Effector memory CD8-positive, alpha-beta T cell (primary cell): ENCODE measurements around the gene NR1H4.
"Not testable (repeated sequence)": the region's sequence is repeated elsewhere in the genome, so short reads cannot be mapped to it uniquely, and the experiment has no call there.

Source experiments
- ATAC-seq: fragments of 150-1000 bp; cut with Tn5 transposase; replicated peaks from 2 replicates; pipeline ENCODE4 v1.10.0; 2021; ENCODE audit warnings: mild to moderate bottlenecking, moderate library complexity
- DNase-seq, 3 experiments: peaks; one replicate each; pipeline ENCODE4 v3.0.0; 2021
- H3K27ac Mint-ChIP-seq, 2 donors: one replicate each; pipeline ENCODE4 v1.8.0; 2022; ENCODE audit warnings: mild to moderate bottlenecking in 2 of 2, mixed read lengths in 2 of 2, moderate library complexity in 2 of 2
- H3K27me3 Mint-ChIP-seq, 2 donors: one replicate each; pipeline ENCODE4 v1.8.0; 2022; ENCODE audit warnings: mixed read lengths in 2 of 2
- H3K36me3 Mint-ChIP-seq: one replicate; pipeline ENCODE4 v1.8.0; 2022; ENCODE audit warnings: mild to moderate bottlenecking, moderate library complexity, mixed read lengths; ENCODE audit not compliant: insufficient read depth
- H3K4me1 Mint-ChIP-seq, 2 donors: one replicate each; pipeline ENCODE4 v1.8.0; 2022; ENCODE audit warnings: low read depth in 2 of 2, mixed read lengths in 2 of 2
- H3K4me3 Mint-ChIP-seq, 2 donors: one replicate each; pipeline ENCODE4 v1.8.0; 2022; ENCODE audit warnings: mild to moderate bottlenecking in 2 of 2, mixed read lengths in 2 of 2, moderate library complexity in 2 of 2
- H3K9me3 Mint-ChIP-seq, 2 donors: one replicate each; pipeline ENCODE4 v1.8.0; 2022; ENCODE audit warnings: mixed read lengths in 2 of 2

Gene NR1H4

DNA sequence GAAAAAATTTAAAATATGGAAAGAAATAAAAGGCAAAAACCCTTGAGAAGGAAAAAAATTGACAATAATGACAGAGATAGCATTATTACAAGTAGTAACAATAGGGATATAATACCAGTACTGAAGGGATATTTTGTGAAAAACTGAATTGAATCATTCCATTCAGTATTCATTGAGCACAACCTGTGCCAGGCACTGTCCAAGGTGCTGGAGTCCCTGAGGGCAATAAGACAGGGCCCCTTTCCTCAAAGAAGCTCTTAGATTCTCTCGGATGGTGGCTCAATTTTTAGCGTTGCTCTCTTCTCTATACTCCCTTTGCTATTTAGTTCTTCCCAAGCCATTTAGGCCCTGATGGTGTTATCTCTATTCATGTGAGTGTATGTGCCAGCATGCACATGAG is 65.5 kb downstream of the NR1H4 start:
- no peak for DNase-seq
- Mint-ChIP-seq H3K9me3 (no peaks in the 10 kb centered on the region), H3K4me3 (no peak overlapping the region), H3K4me1 (no peaks in the 10 kb centered on the region), H3K36me3 (no peaks in the 10 kb centered on the region), H3K27ac (no peak overlapping the region), H3K27me3 (peaks cover 0 to 6% of the 10 kb centered on the region in 2 donors)
- no peak for ATAC-seq

DNA sequence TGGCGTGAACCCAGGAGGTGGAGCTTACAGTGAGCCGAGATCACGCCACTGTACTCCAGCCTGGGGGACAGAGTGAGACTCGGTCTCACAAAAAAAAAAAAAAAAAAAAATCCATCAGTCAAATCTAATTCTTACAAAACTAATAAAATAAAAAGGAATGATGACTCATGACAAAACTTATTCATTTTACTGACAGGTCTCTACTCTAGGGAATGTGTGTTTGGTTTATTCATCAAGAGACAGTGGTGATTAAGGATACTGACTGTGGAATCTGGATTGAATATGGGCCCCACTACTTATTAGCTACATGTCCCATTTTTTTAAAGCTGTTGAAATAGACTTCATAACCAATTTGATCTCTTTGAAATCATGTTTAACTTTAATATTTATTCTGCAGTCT is 70.5 kb downstream of the NR1H4 start:
- Mint-ChIP-seq H3K27ac (no peak overlapping the region), H3K27me3 (peaks cover 0 to 6% of the 10 kb centered on the region in 2 donors), H3K9me3 (peaks cover 0 to 6% of the 10 kb centered on the region in 2 donors), H3K4me3 (no peak overlapping the region), H3K36me3 (no peaks in the 10 kb centered on the region), H3K4me1 (no peaks in the 10 kb centered on the region)
- no peak for DNase-seq
- ATAC-seq = no peak

DNA sequence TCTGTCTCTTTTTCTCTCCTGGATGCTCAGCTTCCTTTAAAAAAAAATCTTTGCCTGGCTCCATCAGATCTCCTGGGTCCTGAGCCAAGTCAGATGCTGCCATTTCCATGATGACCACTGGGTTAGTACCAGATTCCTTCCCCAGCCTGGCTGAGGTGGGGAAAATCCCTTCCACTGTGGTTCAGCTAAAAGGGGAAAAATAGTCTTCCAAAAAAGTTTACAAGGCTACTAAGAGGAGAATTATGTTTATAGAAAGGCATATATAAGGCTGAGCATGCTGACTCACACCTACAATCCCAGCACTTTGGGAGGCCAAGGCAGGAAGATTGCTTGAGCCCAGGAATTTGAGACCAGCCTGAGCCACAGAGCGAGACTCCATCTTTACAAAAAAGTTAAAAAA is 71.4 kb downstream of the NR1H4 start:
- Mint-ChIP-seq H3K9me3 (peaks cover 0 to 6% of the 10 kb centered on the region in 2 donors), H3K4me3 (no peak overlapping the region), H3K27me3 (peaks cover 0 to 6% of the 10 kb centered on the region in 2 donors), H3K27ac (no peak overlapping the region), H3K36me3 (no peaks in the 10 kb centered on the region), H3K4me1 (no peaks in the 10 kb centered on the region)
- ATAC-seq (no peak), DNase-seq (no peak)

DNA sequence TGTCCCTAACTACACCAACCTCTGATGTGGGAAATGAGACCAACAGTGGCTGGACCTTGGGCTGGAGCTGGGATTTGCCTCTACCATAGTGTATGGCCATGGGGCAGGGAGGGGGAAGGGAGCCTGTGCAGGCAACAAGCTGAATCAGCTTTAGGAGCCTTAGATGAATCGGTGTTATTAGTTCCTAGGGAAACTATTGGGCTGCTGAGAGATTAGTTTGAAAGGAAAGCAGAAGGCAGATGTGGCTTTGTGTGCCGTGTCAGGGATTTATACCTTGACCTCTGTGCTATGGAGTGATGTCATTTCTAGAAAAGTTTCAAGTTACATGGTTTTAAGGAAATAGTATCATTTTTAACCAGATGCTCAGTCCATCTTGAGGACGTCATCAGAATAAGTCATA is 80.3 kb downstream of the NR1H4 start:
- H3K27me3 Mint-ChIP-seq = no peaks in the 10 kb centered on the region
- no peak overlapping the region for H3K4me3 Mint-ChIP-seq
- no peaks in the 10 kb centered on the region for H3K36me3 Mint-ChIP-seq
- H3K9me3 Mint-ChIP-seq = no peaks in the 10 kb centered on the region
- DNase-seq (no peak), ATAC-seq (no peak)
- no peaks in the 10 kb centered on the region for H3K4me1 Mint-ChIP-seq
- H3K27ac Mint-ChIP-seq = no peak overlapping the region

DNA sequence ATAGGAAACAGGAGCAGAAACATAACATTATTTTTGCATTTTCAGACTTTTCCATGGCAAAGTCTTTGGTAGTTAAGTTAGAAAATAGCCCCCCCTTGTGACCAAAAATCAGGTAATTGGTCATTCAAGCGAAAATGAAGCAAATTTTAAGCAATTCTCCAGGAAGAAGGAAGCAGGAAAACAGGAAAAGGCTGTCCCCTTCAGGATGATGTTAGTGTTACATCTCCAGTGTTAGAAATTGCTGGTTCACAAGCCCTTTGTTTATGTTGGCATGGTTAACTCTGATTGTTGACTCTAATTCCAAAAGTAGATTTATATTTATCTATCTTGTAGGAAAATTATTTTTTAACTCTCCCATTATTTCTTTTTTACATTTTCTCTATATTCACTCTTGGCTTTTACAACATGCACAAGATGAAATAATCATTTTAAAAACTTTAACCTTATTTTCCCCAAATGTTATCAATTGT is 81.0 kb downstream of the NR1H4 start:
- H3K36me3 Mint-ChIP-seq = no peaks in the 10 kb centered on the region
- no peaks in the 10 kb centered on the region for H3K9me3 Mint-ChIP-seq
- no peak overlapping the region for H3K27ac Mint-ChIP-seq
- no peak overlapping the region for H3K4me3 Mint-ChIP-seq
- no peaks in the 10 kb centered on the region for H3K4me1 Mint-ChIP-seq
- DNase-seq (no peak), ATAC-seq (no peak)
- no peaks in the 10 kb centered on the region for H3K27me3 Mint-ChIP-seq

DNA sequence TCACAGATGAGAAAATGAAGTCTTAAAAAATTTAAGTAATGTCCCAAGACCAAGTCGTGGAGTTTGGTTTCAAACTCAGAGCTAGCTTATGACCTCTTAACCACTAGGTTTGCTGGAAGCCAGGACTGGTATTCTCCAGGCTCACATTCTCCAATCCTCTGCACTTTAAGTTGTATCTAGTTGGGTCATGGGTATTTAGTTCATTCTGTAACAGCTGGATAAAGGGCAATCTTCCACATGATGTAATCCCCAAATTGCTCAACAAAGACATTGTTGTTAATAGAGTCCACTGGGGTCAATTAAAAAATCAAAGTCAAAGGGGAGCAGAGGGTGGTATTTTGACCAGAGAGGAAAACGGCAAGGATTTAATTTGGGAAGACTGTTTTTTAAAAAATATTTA is 82.1 kb downstream of the NR1H4 start:
- DNase-seq (no peak), ATAC-seq (no peak)
- H3K27ac Mint-ChIP-seq = no peak overlapping the region
- H3K27me3 Mint-ChIP-seq = peaks cover 0 to 6% of the 10 kb centered on the region in 2 donors
- H3K9me3 Mint-ChIP-seq = no peaks in the 10 kb centered on the region
- no peak overlapping the region for H3K4me3 Mint-ChIP-seq
- H3K4me1 Mint-ChIP-seq = no peaks in the 10 kb centered on the region
- H3K36me3 Mint-ChIP-seq = no peaks in the 10 kb centered on the region

DNA sequence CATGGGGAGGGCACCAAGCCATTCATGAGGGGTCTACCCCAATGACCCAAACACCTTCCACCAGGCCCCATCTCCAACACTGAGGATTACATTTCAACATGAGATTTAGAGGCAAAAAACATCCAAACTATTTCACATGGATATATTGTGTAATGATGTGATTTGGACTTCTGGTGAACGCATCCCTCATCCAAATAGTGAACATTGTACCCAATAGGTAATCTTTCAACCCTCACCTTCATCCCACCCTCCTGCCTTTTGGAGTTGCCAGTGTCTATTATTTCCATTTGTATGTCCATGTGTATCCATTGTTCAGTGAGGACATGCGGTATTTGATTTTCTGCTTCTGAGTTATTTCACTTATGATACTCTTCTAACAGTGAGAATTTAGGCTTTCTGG is 83.7 kb downstream of the NR1H4 start:
- Mint-ChIP-seq H3K27ac (no peak overlapping the region), H3K27me3 (peaks cover 0 to 8% of the 10 kb centered on the region in 2 donors), H3K36me3 (no peaks in the 10 kb centered on the region), H3K9me3 (no peaks in the 10 kb centered on the region), H3K4me3 (no peak overlapping the region), H3K4me1 (no peaks in the 10 kb centered on the region)
- ATAC-seq (no peak), DNase-seq (no peak)

DNA sequence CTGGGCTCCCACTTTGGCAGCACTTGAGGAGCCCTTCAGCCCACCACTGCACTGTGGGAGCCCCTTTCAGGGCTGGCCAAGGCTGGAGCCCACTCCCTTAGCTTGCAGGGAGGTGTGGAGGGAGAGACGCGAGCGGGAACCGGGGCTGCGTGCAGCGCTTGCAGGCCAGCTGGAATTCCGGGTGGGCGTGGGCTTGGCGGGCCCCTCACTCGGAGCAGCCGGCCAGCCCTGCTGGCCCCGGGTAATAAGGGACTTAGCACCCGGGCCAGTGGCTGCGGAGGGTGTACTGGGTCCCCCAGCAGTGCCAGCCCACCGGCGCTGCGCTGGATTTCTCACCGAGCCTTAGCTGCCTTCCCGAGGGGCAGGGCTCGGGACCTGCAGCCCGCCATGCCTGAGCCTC is 85.6 kb downstream of the NR1H4 start:
- not testable (repeated sequence) for ATAC-seq, H3K36me3 Mint-ChIP-seq, H3K9me3 Mint-ChIP-seq, H3K4me3 Mint-ChIP-seq, H3K4me1 Mint-ChIP-seq, H3K27ac Mint-ChIP-seq, DNase-seq
- H3K27me3 Mint-ChIP-seq = peaks cover under 1 to 12% of the 10 kb centered on the region in 2 donors

DNA sequence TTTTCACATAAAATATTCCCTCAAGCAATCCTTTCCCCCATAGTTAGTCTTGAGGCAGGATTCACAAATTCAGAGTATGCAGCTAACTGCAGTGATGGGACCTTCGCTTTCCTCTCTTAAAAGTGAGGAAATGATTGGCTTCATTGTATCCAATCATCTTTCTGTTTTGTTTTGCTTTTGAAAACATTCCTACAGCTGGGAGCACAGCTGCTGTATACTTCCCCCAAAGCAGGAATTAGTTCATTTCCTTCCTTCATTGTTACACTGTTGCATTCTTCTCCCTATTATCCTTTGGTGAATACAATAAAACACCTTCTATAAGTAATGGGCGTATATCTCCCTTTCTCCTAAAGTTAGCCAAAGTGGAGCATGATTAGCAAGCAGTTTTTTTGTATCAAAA is 90.4 kb downstream of the NR1H4 start:
- Mint-ChIP-seq H3K4me3 (no peak overlapping the region), H3K4me1 (no peaks in the 10 kb centered on the region), H3K27ac (no peak overlapping the region), H3K27me3 (peaks cover 9 to 22% of the 10 kb centered on the region in 2 donors), H3K9me3 (no peaks in the 10 kb centered on the region), H3K36me3 (no peaks in the 10 kb centered on the region)
- DNase-seq (no peak), ATAC-seq (no peak)

DNA sequence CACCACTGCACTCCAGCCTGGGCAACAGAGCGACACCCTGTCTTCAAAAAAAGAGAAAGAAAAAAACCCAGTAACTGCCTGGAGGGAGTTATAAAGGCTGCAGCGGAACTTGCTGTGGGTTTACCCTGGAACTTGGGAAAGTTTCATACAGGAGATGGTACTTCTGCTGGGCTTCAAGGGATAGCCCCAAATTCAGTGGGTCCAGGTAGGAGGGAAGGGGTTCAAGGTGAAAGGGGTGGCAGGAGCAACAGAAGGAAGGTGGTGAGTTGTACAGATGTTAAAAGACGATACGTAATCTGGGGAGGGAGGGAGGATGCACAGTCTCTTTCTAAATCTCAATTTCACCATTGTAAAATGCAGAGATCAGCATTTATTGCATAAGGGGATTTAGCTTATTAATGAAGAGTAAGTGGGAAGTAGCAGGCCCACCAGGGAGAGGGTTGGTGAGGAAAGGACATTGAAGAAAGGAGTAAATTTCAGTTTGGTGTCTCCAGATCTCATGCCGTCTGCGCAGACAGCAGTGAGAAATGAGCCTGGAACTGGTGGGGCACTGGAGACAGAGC is 91.3 kb downstream of the NR1H4 start:
- no peaks in the 10 kb centered on the region for H3K9me3 Mint-ChIP-seq
- peaks cover 9 to 22% of the 10 kb centered on the region in 2 donors for H3K27me3 Mint-ChIP-seq
- DNase-seq = no peak
- H3K4me1 Mint-ChIP-seq = no peaks in the 10 kb centered on the region
- no peak overlapping the region for H3K4me3 Mint-ChIP-seq
- H3K27ac Mint-ChIP-seq = no peak overlapping the region
- H3K36me3 Mint-ChIP-seq = no peaks in the 10 kb centered on the region
- no peak for ATAC-seq

DNA sequence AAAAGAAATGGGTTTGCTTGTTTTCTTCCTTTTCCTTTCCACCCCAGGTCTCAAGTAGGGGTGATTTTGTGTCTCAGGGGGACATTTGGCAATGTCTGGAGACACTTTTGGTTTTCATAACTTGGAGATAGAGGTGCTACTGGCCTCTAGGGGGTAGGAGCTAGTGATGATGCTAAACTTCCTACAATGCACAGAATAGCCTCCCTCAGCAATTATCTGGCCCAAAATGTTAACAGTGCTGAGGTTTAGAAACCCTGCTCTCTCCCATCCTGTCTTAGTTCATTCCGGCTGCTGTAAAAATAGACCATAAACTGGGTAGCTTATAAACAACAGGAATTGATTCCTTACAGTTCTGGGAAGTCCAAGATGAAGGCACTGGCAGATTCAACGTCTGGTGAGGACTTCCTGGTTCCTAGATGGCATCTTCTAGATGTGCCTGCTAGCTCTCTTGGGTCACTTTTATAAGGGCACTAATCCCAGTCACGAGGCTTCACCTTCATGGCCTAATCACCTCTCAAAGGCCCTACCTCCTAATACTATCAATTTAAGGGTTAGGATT is 92.4 kb downstream of the NR1H4 start:
- ATAC-seq (no peak), DNase-seq (no peak)
- Mint-ChIP-seq H3K27ac (no peak overlapping the region), H3K4me1 (no peaks in the 10 kb centered on the region), H3K36me3 (no peaks in the 10 kb centered on the region), H3K9me3 (no peaks in the 10 kb centered on the region), H3K27me3 (peaks cover 9 to 14% of the 10 kb centered on the region in 2 donors), H3K4me3 (no peak overlapping the region)

DNA sequence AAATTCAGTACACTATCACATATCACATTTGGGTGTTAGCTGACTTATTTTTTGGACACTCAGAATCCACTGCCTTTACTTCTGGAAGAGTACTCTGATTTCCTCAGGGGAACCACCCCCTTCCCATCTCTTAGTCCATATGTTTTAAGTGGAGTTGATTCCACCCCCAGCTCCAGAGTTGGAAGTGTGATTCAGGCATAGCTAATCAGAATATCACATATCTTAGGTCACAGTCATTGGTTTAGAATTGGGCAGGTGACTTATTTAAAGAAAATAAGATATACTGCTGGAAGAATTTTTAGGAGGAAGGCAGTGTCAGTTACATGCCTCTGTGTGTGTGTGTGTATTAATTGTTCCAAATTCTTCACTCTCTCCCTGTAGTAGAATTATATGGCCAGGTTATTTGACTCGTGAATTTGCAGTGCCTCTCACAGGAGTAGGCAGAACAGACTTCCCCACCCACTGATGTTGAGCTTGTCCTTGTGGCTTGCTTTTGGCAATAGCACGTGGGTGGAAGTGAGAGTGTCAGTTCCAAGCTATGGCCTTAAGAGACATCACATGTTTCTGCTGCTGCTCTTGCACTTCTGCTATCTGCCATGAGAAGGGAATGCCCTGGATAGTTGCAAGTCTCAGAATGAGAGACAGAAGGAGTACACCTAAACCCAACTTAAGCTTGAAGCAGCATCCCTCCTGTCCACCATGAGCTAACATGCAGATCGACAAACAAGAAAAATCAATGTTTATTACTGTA is 93.4 kb downstream of the NR1H4 start:
- no peaks in the 10 kb centered on the region for H3K9me3 Mint-ChIP-seq
- H3K27me3 Mint-ChIP-seq = peaks cover 12 to 22% of the 10 kb centered on the region in 2 donors
- H3K4me3 Mint-ChIP-seq = no peak overlapping the region
- H3K36me3 Mint-ChIP-seq = no peaks in the 10 kb centered on the region
- no peak overlapping the region for H3K27ac Mint-ChIP-seq
- H3K4me1 Mint-ChIP-seq = no peaks in the 10 kb centered on the region
- DNase-seq (no peak), ATAC-seq (no peak)

DNA sequence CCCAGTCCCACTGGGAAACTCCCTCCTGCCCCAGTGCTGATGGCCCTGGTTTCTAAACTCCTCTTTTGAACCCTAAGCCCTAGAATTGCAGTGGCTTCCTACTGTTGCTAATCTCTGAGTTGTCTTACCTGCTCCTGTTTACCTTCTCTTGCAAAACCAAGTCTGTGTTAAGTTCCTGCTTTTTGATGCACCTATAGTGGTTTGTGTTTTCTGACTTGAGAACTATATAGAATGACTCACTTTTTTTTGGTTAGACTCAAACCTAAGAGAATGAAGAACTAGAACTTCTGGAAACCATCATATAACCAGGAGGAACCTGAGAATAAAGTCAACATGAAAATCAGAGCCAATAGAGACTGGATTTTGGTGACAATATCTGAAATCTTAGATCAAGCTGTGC is 94.3 kb downstream of the NR1H4 start:
- H3K27me3 Mint-ChIP-seq = peaks cover 16 to 21% of the 10 kb centered on the region in 2 donors
- H3K36me3 Mint-ChIP-seq = no peaks in the 10 kb centered on the region
- DNase-seq (no peak), ATAC-seq (no peak)
- H3K4me3 Mint-ChIP-seq = no peak overlapping the region
- H3K4me1 Mint-ChIP-seq = no peaks in the 10 kb centered on the region
- H3K27ac Mint-ChIP-seq = no peak overlapping the region
- H3K9me3 Mint-ChIP-seq = no peaks in the 10 kb centered on the region

DNA sequence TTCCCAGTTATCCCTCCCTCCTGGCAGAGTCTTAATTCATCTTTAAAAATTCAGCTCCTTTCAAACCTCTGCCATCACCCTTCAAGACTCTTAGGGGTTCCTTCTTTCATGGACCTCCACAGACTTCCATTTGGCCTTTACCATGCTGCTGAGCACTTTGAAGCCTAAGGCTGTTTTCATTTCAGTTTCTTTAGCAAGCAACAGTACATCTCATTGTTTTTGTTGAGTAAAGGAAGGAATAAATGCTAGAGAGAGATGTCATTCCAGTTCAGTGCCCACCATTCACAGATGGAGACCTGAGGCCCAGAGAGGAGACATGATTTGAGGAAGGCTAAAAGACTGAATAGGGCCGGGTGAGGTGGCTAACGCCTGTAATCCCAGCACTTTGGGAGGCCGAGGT is 98.5 kb downstream of the NR1H4 start:
- Mint-ChIP-seq H3K4me1 (peaks cover 7 to 9% of the 10 kb centered on the region in 2 donors), H3K27ac (no peak overlapping the region), H3K9me3 (no peaks in the 10 kb centered on the region), H3K27me3 (peaks cover 21 to 28% of the 10 kb centered on the region in 2 donors), H3K4me3 (peak overlapping the region; percentile 4 to 46), H3K36me3 (peaks cover 3% of the 10 kb centered on the region)
- ATAC-seq (no peak), DNase-seq (no peak)
